GM19239 (cell line): ENCODE measurements around the gene NENF.
"Not testable (repeated sequence)": the region's sequence is repeated elsewhere in the genome, so short reads cannot be mapped to it uniquely, and the experiment has no call there.

Source experiments
- DNase-seq: peaks from one replicate; pipeline ENCODE4 v3.0.0; 2011; ENCODE audit warnings: low spot score; ENCODE audit not compliant: insufficient read length
- FAIRE-seq: peaks from 2 replicates; lab custom pipeline; 2011; peaks lifted over from hg19 to GRCh38; lab: Jason Lieb, UNC

The NENF gene

DNA sequence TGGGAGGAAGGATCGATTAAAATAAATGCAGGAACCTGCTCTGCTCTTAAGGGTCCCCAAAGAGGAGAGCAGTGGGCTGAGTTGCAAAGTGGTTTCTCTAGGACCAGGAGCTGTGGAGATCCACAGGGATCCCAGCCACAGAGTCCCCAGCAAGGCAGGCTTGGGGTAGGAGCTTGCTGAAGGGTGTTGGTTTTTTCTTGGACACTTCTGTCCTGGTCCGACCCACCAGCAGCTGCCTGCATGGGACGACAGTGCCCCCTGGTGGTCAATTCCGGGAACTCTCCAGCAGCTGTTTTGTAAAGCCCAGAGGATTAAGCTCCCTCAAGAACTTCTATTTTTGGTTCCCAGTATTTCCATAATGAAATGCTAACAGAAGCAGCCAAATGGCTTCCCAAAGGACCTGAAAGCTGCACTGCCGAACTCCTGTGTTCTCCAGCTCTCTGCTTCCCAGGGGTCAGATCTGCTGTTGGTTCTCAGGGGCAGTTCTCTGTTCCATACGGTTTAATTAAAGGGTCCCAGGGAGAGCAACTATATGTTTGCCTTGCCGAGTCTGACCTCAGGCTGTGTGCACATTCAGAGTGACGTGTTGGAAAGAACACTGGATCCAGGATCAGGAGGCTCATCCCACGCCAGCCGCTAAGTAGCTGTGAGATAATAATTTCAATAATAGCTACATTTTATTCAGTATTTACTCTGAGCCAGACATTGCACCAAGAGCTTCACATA is 23.2 kb downstream of the NENF start:
- DNase-seq: peak; percentile 83
- peak; percentile 88 for FAIRE-seq

DNA sequence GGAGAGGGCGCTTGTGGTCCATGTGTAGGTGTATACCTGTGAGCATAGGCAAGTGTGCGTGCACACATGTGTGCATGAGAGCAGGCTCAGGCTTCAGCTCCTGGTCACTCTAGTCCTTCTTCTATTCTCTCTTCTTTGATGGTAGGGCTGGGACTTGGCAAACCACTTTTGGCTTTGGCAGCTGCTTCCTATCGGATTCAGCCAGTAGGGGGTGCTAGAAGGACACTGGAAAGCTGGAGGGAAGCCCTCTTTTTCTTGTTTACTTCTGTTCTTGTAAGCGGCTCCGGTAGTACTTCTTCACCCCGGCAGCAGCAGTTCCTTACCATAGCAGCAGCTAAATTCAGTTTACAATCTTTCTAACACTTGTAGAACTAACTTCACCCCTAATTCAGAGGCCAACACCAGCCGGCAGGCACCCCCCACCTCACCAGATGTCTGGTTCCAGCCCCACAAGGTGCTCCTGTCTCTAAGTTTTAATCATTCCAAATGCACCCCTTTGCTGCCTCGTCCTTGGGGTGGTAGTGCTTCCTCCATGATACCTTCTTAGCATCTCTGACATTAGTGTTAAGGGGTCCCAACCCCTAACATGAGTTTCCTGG is 25.1 kb downstream of the NENF start:
- FAIRE-seq: no peak
- DNase-seq: peak; percentile 50

DNA sequence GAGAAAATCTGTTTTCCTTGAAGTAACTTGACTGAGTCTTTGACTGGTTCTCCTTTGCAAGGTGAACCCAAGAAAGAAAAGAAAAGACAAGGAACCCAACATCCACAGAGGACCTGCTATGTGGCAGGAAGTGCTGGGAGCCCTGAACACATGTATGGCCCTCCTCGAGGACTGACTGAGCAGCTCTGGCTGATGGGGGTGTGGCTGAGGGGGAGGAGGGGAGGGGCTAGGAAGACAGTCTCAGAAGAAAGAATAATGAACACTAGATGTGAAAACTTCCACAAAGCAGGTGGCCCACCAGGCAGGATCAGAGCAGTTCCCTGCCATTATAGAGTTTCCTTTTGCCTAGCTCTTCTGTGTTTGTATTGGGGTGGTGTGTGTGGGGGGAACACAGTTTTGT is 26.1 kb downstream of the NENF start:
- no peak for FAIRE-seq
- no peak for DNase-seq

DNA sequence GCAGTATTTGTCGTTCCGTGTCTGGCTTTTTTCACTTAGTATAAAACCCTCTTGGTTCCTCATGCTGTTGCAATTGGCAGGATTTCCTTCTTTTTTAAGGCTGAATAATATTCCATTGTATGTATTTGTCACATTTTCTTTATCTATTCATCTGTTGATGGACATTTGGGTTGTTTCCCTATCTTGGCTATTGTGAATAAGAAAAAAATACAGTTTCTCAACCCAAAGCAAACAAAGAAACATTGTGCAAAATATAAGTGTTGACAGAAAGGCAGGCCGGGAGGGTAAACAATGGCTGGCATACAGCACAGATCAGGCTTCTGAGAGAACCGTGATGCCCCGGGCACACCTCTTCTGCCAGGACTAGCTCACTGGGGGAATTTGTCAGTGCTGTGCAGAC is 26.9 kb downstream of the NENF start:
- no peak for FAIRE-seq
- no peak for DNase-seq

DNA sequence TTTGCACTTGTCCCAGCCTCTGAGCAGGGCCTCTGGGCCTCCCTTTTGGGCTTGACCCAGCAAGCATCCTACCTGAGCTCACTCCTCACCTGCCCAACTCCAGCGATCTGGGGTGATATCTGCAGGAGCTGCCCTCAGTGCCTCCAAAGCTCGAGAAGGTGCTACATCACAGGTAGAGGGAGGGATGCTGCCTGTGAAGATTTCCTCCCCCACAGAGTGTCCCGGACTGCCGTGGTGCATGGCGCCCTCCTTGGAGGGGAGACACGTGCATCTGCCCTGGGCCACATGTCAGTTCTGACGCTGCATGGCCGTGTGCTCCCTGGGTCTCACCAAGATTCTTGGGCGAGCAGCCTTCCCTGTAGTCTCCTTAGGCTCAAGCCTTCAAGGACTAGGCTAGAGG is 27.7 kb downstream of the NENF start:
- DNase-seq (no peak), FAIRE-seq (no peak)

DNA sequence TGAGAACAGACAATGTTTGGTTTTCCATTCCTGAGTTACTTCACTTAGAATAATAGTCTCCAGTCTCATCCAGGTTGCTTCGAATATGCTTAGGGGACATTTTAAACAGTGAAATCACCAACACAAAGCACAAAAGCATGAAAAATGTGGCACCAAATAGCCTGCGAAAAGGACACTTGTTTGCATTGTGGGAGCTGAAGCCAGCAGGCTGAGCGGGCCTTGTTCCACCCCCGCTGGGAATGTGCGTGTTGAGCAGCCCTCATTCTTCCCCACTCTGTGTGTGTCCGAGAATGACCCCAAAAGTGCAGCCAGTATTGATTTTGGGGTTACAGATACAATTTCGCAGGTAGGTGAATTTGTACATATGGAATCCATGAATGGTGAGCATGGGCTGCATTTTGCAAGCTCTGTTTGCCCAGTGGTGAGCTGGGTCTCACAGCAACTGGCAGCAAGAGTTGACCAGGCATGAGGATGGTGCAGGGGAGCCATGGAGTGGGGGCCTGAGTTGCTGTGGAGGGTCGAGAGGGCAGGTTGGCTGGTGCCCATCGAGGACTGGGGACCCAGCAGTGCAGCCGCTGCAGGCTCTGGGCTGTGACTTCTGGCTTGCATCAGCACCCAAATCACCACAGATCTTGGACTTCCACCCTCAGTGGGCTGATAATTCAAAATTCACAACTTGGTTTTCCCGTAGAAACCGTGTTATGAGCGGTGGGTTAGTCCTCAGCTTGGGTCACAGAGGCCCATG is 29.4 kb downstream of the NENF start:
- FAIRE-seq (no peak), DNase-seq (no peak)

DNA sequence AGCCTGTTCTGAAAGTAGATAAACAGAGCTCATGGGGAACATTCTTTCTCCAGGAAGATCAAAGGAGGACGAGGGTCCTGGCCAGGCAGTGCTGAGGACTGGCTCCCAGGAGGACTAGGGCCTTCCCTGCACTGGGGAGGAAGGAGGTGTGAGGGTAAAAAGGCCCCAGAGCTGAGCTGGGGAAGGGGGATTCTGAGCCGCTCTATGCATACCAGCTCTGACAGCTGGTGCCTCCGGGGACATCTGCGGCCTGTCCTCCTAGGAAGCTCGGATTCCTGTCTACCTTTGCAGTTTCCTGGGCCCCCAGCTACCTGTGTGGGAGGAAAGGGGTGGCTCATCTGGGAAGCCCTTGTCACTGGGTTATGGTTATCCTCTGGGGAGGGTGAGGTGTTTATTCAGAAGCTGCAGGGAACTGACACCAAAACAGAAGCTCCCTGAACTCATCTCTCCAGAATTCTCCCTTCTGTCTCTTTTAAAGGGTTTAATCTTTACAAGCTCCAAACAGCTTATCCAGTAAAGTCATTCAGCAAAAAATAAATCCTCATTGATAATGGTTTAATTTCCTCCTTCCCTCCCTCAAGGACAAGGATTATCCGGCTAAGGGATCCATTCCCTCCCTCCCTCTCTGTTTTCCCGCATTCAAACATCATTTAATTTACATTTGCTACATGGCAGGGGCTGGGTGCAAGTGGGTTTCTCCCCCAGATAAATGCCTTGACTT is 31.0 kb downstream of the NENF start:
- DNase-seq: no peak
- FAIRE-seq: no peak

DNA sequence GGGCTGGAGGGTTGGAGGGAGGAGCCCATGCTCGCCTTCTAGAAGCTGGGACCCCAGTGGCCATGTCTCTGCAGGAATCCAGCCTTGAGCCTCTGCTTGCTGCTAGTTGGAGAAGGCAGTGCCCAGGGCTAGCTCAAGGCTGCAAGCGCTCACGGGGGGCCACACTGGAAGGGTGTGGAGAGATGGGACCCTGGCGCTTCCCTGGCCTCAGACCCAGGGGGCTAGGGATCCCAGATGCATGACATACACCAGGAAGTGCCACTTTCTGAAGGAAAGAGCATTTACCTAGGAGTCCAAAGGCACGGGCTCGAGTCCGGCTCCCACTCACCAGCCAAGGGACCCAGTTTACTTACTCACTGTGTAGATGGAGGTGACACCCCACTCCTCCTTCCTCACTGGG is 32.6 kb downstream of the NENF start:
- no peak for DNase-seq
- FAIRE-seq: no peak

DNA sequence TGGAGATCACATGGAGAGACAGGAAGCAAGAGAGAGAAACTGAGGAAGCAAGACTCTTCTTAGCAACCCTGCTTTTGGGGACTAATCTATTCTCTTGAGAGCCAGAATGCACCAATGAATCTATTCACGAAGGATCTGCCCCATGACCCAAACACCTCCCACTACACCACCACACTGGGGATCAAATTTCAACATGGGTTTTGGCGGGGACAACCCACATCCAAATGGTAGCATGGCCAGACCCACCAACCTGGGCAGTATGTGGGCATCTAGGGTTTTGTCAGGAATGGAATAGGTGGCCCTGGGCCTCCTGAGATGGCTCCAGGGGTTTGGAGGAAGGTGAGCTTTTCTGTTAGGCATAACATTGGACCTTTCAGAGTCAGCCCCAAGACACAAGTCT is 33.7 kb downstream of the NENF start:
- FAIRE-seq (no peak), DNase-seq (no peak)

DNA sequence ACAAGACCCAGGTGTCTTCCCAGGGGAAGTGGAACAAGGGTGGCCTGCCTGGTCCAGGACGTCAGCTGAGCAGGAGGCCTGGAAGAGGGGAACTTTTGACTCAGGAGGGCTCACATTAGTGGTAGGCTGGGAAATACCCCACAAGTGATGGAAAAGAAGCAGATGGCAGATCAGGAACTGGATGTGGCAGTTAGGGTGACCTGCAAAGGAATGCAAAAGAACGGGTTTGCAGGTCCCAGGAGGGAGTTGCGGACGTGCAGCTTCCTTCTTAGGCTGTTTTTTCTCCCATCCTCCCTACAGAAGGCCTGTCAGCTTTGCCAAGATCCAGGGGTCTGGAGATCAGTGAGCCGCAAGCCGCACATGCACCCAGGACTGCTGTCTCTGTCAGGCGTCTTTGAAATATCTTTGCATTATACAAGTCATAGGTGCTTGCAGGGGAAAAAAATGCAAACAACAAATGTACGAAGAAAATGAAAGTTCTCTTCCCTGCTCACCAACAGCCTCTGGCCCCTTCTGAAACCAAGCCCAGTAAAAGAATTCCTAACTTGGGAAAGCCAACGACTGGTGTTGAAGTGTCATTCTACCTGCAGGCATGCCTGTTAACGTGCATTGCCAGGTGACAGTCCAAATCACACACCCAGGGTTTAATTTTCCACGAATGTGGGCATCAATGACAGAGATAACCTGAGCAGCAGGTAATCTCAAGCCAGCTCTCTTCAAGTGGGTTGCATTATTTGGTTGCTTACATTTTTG is 34.4 kb downstream of the NENF start:
- FAIRE-seq (no peak), DNase-seq (no peak)

DNA sequence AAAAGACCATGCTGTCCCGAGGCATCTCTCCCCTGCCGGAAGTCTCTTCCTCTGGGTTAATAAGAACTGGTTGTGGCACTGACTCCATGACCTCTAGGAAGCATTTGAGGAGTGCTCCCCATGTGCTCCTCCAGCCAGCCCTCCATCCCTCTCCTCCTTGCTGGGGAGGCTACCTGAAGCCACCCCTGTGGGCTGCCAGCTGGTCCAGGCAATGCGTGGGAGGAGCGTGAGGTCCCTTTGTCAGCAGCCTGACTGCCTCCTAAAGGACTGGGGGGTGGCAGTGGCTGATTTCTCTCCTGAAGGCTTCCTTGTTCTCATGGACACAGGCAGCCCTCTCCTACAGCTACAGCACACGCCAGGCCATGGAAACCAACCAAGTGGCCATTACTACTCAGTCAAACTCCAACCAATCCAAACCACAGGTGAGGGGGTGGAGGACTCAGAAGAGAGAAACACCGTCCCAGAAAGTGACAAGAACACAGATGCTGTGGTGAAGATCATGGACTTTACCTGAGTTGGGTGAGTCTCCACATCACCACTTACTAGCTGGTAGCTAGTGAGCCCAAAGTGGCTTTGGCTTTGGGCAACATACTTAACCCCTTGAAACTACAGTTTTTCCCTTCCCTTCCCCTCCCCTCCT is 35.2 kb downstream of the NENF start:
- DNase-seq (peak; percentile 29), FAIRE-seq (no peak)

DNA sequence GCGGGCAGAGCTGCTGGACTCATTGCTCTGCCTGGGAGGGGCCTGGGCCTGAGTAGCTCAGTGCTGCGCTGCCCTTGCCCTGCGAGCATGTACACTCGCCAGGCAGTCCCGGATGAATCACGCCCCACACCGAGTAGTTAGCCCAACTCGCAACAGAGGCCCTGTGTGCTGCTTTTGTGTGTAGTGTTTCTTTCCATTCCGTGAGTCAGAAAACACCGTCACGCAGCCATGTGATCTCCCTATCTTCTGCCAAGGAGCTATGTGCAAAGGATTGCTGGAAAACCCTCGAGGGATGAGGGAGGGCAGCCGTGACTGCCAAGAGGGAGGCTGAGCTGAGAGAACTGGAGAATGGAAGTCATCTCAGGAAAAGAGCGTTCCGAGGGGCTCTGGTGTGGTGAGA is 37.3 kb downstream of the NENF start:
- no peak for FAIRE-seq
- DNase-seq: no peak

DNA sequence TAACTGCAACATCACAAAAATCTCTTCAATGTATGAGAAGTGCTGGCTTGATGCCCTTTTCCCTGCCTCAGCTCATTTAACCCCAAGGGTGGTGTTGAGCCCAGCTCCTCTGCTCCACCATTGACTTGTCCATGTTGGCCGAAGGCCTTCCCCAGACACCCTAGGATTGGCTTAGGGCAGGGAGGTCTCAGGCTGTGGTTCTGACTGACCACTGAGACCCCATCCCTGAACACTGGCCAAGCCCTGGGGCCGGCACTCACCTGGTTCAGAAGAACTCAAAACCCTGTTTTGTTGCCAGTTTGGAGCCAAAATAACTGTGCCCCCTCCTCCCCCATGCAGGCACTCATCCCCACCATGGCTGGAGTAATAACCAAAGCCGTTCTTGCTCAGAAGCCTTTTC is 38.6 kb downstream of the NENF start:
- FAIRE-seq (no peak), DNase-seq (no peak)

DNA sequence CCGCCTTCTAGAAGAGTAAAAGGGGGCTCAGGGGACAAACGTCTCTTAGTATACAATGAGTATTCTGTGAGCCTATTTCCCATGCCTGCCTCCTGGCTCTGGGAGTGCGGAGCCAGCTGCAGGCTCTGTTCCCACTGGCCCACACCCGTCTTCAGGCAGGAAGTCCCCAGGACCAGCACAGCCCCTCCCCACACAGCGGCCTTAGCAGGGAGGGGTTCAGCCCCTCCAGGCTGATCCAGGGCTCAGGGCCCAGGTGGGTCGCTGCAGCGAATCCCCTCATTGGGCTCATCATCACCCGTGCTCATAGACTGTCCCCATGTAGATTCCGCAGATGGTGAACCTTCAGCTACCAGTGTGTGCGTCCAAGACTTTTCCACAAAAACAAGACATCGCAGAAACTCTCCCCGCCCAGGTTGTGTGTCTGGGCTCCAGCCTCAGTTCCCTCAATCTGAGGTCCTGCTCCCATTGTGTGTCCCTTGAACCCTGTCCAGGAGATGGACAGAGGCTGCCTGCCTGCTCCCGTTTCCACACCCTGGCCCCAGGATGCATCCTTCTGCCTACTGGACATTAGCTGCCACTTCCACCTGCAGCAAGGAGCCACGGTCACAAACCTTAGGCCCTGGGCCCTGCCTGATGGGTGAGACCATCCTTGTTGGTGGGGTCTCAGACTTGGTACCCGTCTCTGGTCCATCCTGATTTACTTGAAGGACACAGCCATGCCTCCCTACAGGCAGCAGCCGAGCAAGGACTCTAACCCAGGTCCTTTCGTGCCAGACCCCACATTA is 39.4 kb downstream of the NENF start:
- FAIRE-seq (no peak), DNase-seq (no peak)

DNA sequence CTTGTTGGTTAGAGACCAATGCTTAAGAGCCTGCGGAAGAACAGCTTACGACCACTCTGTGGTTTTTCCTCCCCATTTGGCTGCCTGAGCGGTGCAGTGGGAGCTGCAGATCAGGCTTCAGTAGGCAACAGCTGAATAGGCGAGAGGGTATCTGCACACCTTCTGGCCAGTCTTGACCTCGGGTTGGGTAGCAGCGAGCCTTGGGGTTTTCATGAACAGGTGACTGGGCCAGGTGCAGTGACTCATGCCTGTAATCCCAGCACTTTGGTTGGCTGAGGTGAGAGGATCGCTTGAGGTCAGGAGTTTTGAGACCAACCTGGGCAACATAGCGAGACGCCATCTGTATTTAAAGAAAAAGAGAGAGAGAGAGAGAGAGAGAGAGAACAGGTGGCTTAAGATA is 41.0 kb downstream of the NENF start:
- DNase-seq (no peak), FAIRE-seq (no peak)

DNA sequence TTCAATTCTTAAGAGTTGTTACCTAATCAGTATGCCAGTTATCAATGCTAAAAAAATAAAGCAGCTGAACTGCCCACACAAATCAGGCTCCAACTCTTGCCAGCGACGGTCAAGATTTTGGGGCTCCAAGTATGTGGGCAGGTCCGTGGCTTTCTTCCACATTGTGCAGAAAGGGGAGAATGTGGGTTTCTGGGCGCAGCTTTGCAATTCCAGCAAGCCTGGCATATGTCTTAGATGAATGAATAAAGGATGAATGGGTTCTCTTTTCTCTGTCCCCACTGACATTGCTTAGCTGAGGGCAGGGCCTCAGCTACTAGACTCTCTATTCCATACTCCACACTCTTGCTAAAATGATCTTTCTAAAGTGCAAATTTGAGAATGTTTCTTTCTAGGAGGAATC is 42.4 kb downstream of the NENF start:
- no peak for FAIRE-seq
- no peak for DNase-seq

DNA sequence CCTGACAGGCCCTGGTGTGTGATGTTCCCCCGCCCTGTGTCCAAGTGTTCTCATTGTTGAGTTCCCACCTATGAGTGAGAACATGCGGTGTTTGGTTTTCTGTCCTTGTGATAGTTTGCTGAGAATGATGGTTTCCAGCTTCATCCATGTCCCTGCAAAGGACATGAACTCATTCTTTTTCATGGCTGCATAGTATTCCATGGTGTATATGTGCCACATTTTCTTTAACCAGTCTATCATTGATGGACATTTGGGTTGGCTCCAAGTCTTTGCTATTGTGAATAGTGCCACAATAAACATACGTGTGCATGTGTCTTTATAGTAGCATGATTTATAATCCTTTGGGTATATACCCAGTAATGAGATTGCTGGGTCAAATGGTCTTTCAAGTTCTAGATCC is 43.1 kb downstream of the NENF start:
- not testable (repeated sequence) for FAIRE-seq, DNase-seq

DNA sequence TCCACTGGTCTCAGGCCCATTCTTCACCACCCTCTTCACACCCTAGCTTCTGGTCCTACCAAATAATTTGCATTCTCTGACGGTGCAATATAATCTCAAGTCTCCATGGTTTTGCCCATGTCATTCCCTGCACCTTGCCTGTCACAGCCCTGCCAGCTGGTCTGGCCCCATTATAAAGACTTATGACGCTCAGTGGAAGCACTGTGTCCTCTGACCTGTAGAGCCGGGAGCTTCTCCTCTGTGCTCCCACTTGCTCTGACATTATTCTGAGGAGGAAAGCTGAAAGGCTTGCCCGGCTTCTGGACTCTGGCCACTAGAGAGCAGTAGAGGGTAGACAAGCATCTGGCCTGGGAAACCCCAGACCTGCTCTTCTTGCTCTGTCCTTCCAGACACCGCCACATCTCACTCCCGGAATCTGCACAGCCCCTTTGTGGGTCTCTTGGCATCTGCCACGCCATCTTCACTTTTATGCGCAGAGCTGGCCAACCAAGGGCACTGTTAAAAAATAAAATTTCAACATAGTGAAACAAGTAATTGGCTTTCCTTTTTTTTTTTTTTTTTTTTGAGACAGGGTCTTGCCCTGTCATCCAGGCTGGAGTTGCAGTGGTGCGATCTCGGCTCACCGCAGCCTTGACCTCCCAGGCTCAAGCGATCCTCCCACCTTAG is 44.4 kb downstream of the NENF start:
- FAIRE-seq (peak; percentile 99), DNase-seq (peak; percentile 87)
